SK-N-SH (cell line): ENCODE data around the gene GALNT5.

ENCODE experiments used
- EP300 ChIP-seq, 2 experiments: IDR thresholded peaks; 2 replicates each; pipeline versions ENCODE4 v1.4.0 to v1.6.1; 2012; ENCODE audit warnings: borderline replicate concordance in 1 of 2, low read depth in 1 of 2, low read length in 1 of 2
- EZH2phosphoT487 ChIP-seq: fragments of 200-600 bp; sonication (generic); IDR thresholded peaks from 2 replicates; pipeline ENCODE4 v1.6.1; 2017; ENCODE audit warnings: low read depth, mixed run types, mild to moderate bottlenecking, antibody characterized with exemption, moderate library complexity, borderline replicate concordance
- GATA2 ChIP-seq: sonication (generic); formaldehyde crosslinking; IDR thresholded peaks from 2 replicates; pipeline ENCODE4 v1.5.0; 2020; ENCODE audit warnings: mild to moderate bottlenecking, missing genetic modification reagents
- MXI1 ChIP-seq: IDR thresholded peaks from 2 replicates; pipeline ENCODE4 v1.6.1; 2012; ENCODE audit warnings: mild to moderate bottlenecking, low read depth, low read length, improper control_type of control experiment
- POLR2AphosphoS5 ChIP-seq: IDR thresholded peaks from 2 replicates; pipeline ENCODE4 v1.6.1; 2012; ENCODE audit warnings: low read depth, low read length
- TCF12 ChIP-seq: IDR thresholded peaks from 2 replicates; pipeline ENCODE4 v1.4.0; 2012
- TEAD4 ChIP-seq: IDR thresholded peaks from 2 replicates; pipeline ENCODE4 v1.4.0; 2012; ENCODE audit warnings: mild to moderate bottlenecking, borderline replicate concordance; ENCODE audit not compliant: insufficient read depth
- YY1 ChIP-seq: IDR thresholded peaks from 2 replicates; pipeline ENCODE4 v1.4.0; 2012; ENCODE audit warnings: low read depth, mild to moderate bottlenecking
- TF ChIP-seq, protein P1 (sequence below): fragments of 200-600 bp; sonication (generic); IDR thresholded peaks from 2 replicates; pipeline ENCODE4 v1.6.1; 2017; ENCODE audit warnings: antibody characterized with exemption, mild to moderate bottlenecking, moderate library complexity
- TF ChIP-seq, protein P2 (sequence below): IDR thresholded peaks from 2 replicates; pipeline ENCODE4 v1.6.1; 2012; ENCODE audit warnings: mild to moderate bottlenecking, low read depth, low read length, moderate library complexity
- TF ChIP-seq, protein P3 (sequence below): fragments of 150-350 bp; IDR thresholded peaks from 2 replicates; pipeline ENCODE4 v1.6.1; 2017; ENCODE audit warnings: antibody characterized with exemption, low read length, low read depth, borderline replicate concordance

DNA sequence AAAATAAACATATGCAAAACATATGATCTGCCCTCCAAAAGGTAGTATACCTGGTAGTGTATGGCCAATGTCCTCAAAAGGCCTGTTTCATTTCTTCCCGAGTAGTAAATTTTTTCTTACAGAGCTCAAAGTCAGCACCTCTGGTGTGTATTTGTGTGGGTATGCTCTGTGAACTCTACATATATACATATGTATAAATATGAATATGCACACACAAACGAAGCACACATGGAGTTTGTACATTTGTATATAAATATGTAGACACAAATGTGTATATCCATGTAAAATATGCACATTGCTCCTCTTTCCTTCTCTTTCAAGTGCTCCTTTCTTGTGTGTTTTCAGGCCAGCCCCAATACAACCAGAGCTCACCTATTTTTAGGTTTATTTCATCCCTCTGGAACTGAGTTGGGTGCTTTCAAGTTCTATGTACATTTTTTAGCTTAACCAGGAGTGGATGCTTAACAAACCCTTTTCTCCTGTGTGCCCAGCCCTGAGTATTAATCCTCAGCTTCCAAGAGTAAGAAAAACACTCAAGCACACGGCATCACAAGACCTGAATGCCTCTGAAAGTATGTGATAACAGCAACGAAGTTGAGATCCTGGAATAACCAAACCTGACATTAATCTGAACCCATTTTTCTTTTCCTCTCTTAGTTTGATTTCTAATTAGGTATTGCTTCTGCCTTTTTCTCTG lies 12.2 kb upstream of the GALNT5 start:
- TF ChIP-seq POLR2AphosphoS5 (no peak), GATA2 (no peak), YY1 (no peak), TEAD4 (no peak), EP300 (IDR thresholded peaks at IDR 0.05; ENCODE audit: borderline replicate concordance in 1 of 2, low read depth in 1 of 2, low read length in 1 of 2) (no peak), TCF12 (no peak), MXI1 (no peak), EZH2phosphoT487 (no peak)
- TF ChIP-seq, protein P1, sequence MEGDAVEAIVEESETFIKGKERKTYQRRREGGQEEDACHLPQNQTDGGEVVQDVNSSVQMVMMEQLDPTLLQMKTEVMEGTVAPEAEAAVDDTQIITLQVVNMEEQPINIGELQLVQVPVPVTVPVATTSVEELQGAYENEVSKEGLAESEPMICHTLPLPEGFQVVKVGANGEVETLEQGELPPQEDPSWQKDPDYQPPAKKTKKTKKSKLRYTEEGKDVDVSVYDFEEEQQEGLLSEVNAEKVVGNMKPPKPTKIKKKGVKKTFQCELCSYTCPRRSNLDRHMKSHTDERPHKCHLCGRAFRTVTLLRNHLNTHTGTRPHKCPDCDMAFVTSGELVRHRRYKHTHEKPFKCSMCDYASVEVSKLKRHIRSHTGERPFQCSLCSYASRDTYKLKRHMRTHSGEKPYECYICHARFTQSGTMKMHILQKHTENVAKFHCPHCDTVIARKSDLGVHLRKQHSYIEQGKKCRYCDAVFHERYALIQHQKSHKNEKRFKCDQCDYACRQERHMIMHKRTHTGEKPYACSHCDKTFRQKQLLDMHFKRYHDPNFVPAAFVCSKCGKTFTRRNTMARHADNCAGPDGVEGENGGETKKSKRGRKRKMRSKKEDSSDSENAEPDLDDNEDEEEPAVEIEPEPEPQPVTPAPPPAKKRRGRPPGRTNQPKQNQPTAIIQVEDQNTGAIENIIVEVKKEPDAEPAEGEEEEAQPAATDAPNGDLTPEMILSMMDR = no peak
- TF ChIP-seq, protein P2, sequence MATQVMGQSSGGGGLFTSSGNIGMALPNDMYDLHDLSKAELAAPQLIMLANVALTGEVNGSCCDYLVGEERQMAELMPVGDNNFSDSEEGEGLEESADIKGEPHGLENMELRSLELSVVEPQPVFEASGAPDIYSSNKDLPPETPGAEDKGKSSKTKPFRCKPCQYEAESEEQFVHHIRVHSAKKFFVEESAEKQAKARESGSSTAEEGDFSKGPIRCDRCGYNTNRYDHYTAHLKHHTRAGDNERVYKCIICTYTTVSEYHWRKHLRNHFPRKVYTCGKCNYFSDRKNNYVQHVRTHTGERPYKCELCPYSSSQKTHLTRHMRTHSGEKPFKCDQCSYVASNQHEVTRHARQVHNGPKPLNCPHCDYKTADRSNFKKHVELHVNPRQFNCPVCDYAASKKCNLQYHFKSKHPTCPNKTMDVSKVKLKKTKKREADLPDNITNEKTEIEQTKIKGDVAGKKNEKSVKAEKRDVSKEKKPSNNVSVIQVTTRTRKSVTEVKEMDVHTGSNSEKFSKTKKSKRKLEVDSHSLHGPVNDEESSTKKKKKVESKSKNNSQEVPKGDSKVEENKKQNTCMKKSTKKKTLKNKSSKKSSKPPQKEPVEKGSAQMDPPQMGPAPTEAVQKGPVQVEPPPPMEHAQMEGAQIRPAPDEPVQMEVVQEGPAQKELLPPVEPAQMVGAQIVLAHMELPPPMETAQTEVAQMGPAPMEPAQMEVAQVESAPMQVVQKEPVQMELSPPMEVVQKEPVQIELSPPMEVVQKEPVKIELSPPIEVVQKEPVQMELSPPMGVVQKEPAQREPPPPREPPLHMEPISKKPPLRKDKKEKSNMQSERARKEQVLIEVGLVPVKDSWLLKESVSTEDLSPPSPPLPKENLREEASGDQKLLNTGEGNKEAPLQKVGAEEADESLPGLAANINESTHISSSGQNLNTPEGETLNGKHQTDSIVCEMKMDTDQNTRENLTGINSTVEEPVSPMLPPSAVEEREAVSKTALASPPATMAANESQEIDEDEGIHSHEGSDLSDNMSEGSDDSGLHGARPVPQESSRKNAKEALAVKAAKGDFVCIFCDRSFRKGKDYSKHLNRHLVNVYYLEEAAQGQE = no peak
- TF ChIP-seq, protein P3, sequence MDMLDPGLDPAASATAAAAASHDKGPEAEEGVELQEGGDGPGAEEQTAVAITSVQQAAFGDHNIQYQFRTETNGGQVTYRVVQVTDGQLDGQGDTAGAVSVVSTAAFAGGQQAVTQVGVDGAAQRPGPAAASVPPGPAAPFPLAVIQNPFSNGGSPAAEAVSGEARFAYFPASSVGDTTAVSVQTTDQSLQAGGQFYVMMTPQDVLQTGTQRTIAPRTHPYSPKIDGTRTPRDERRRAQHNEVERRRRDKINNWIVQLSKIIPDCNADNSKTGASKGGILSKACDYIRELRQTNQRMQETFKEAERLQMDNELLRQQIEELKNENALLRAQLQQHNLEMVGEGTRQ = no peak
